Activated T-cell treated with anti-CD3 and anti-CD28 coated beads, Interleukin-2, amount 50 U/mL, for 24 hours (primary cell): ENCODE data around the gene DUSP7.
A peak's percentile ranks its signal among the peaks of the same experiment; 100 is the strongest.

ENCODE experiments used
- DNase-seq: peaks from one replicate; pipeline ENCODE4 v3.0.0-alpha.2; 2020
- H3K27ac Mint-ChIP-seq: 2 replicates; pipeline ENCODE4 v1.8.0; 2020; ENCODE audit warnings: mild to moderate bottlenecking, mixed read lengths
- H3K27me3 Mint-ChIP-seq: 2 replicates; pipeline ENCODE4 v1.8.0; 2020; ENCODE audit warnings: mixed read lengths
- H3K36me3 Mint-ChIP-seq: 2 replicates; pipeline ENCODE4 v1.8.0; 2020; ENCODE audit warnings: low read depth, mixed read lengths
- H3K4me1 Mint-ChIP-seq: 2 replicates; pipeline ENCODE4 v1.8.0; 2020; ENCODE audit warnings: low read depth, mixed read lengths
- H3K4me3 Mint-ChIP-seq: 2 replicates; pipeline ENCODE4 v1.8.0; 2020; ENCODE audit warnings: mild to moderate bottlenecking, moderate library complexity, mixed read lengths
- H3K9me3 Mint-ChIP-seq: 2 replicates; pipeline ENCODE4 v1.8.0; 2020; ENCODE audit warnings: mixed read lengths

DUSP7 gene

GRCh38 chr3:52065264-52065756 lies 8.9 kb upstream of the DUSP7 start:
- Mint-ChIP-seq H3K27me3 (no peaks in the 10 kb centered on the region), H3K27ac (no peak overlapping the region), H3K4me1 (no peaks in the 10 kb centered on the region), H3K9me3 (no peaks in the 10 kb centered on the region), H3K36me3 (no peaks in the 10 kb centered on the region), H3K4me3 (no peak overlapping the region)
- no peak for DNase-seq

- Mint-ChIP-seq H3K9me3 (no peaks in the 10 kb centered on the region), H3K4me3 (no peak overlapping the region), H3K27ac (no peak overlapping the region), H3K27me3 (no peaks in the 10 kb centered on the region), H3K36me3 (no peaks in the 10 kb centered on the region), H3K4me1 (no peaks in the 10 kb centered on the region)
- DNase-seq, result no peak
Observed at GRCh38 chr3:52064561-52064960, 8.2 kb upstream of the DUSP7 start.

- Mint-ChIP-seq H3K27ac (no peak overlapping the region), H3K4me1 (no peaks in the 10 kb centered on the region), H3K36me3 (no peaks in the 10 kb centered on the region), H3K9me3 (no peaks in the 10 kb centered on the region), H3K4me3 (no peak overlapping the region), H3K27me3 (no peaks in the 10 kb centered on the region)
- DNase-seq, result no peak
Observed at GRCh38 chr3:52063026-52063723, 6.8 kb upstream of the DUSP7 start.

- no peak for DNase-seq
- Mint-ChIP-seq H3K4me3 (no peak overlapping the region), H3K36me3 (no peaks in the 10 kb centered on the region), H3K9me3 (no peaks in the 10 kb centered on the region), H3K27ac (no peak overlapping the region), H3K4me1 (peaks cover 2% of the 10 kb centered on the region), H3K27me3 (no peaks in the 10 kb centered on the region)
Observed at GRCh38 chr3:52062505-52062904, 6.1 kb upstream of the DUSP7 start.

- Mint-ChIP-seq H3K36me3 (peaks cover 4% of the 10 kb centered on the region), H3K4me1 (peaks cover 9% of the 10 kb centered on the region), H3K4me3 (no peak overlapping the region), H3K9me3 (no peaks in the 10 kb centered on the region), H3K27ac (no peak overlapping the region), H3K27me3 (no peaks in the 10 kb centered on the region)
- DNase-seq, result no peak
Observed at GRCh38 chr3:52061121-52061910, 4.9 kb upstream of the DUSP7 start.

- no peak overlapping the region for H3K4me3 Mint-ChIP-seq
- H3K9me3 Mint-ChIP-seq, result no peaks in the 10 kb centered on the region
- DNase-seq, result no peak
- H3K27ac Mint-ChIP-seq, result no peak overlapping the region
- peaks cover 9% of the 10 kb centered on the region for H3K4me1 Mint-ChIP-seq
- no peaks in the 10 kb centered on the region for H3K27me3 Mint-ChIP-seq
- peaks cover 12% of the 10 kb centered on the region for H3K36me3 Mint-ChIP-seq
Observed at GRCh38 chr3:52059781-52060180, 3.4 kb upstream of the DUSP7 start.

- H3K36me3 Mint-ChIP-seq, result peaks cover 30% of the 10 kb centered on the region
- H3K9me3 Mint-ChIP-seq, result no peaks in the 10 kb centered on the region
- DNase-seq, result no peak
- H3K4me1 Mint-ChIP-seq, result peaks cover 27% of the 10 kb centered on the region
- peak overlapping the region; percentile 57 for H3K4me3 Mint-ChIP-seq
- no peaks in the 10 kb centered on the region for H3K27me3 Mint-ChIP-seq
- peak overlapping the region; percentile 68 for H3K27ac Mint-ChIP-seq
Observed at GRCh38 chr3:52057812-52058495, 1.6 kb upstream of the DUSP7 start.

- H3K36me3 Mint-ChIP-seq, result peaks cover 38% of the 10 kb centered on the region
- H3K4me1 Mint-ChIP-seq, result peaks cover 35% of the 10 kb centered on the region
- peak overlapping the region; percentile 88 for H3K4me3 Mint-ChIP-seq
- H3K9me3 Mint-ChIP-seq, result no peaks in the 10 kb centered on the region
- no peaks in the 10 kb centered on the region for H3K27me3 Mint-ChIP-seq
- DNase-seq, result peak; percentile 100
- peak overlapping the region; percentile 97 for H3K27ac Mint-ChIP-seq
Observed at GRCh38 chr3:52056968-52057811, 819 bp upstream of the DUSP7 start.

GRCh38 chr3:52055537-52056351 lies 627 bp downstream of the DUSP7 start:
- peaks cover 48% of the 10 kb centered on the region for H3K4me1 Mint-ChIP-seq
- H3K9me3 Mint-ChIP-seq, result no peaks in the 10 kb centered on the region
- peak overlapping the region; percentile 90 for H3K4me3 Mint-ChIP-seq
- H3K27ac Mint-ChIP-seq, result peak overlapping the region; percentile 88
- DNase-seq, result peak; percentile 76
- H3K36me3 Mint-ChIP-seq, result peaks cover 52% of the 10 kb centered on the region
- no peaks in the 10 kb centered on the region for H3K27me3 Mint-ChIP-seq

GRCh38 chr3:52054661-52055511 lies 1.5 kb downstream of the DUSP7 start:
- peaks cover 61% of the 10 kb centered on the region for H3K36me3 Mint-ChIP-seq
- H3K9me3 Mint-ChIP-seq, result no peaks in the 10 kb centered on the region
- peaks cover 54% of the 10 kb centered on the region for H3K4me1 Mint-ChIP-seq
- H3K27ac Mint-ChIP-seq, result peak overlapping the region; percentile 89
- H3K4me3 Mint-ChIP-seq, result peak overlapping the region; percentile 90
- peak; percentile 56 for DNase-seq
- H3K27me3 Mint-ChIP-seq, result no peaks in the 10 kb centered on the region

- H3K27me3 Mint-ChIP-seq, result no peaks in the 10 kb centered on the region
- H3K9me3 Mint-ChIP-seq, result no peaks in the 10 kb centered on the region
- H3K4me1 Mint-ChIP-seq, result peaks cover 61% of the 10 kb centered on the region
- H3K4me3 Mint-ChIP-seq, result peak overlapping the region; percentile 90
- peak overlapping the region; percentile 89 for H3K27ac Mint-ChIP-seq
- H3K36me3 Mint-ChIP-seq, result peaks cover 73% of the 10 kb centered on the region
- DNase-seq, result peak; percentile 64
Observed at GRCh38 chr3:52053307-52054304, 2.8 kb downstream of the DUSP7 start.

- Mint-ChIP-seq H3K36me3 (peaks cover 77% of the 10 kb centered on the region), H3K4me1 (peaks cover 61% of the 10 kb centered on the region), H3K9me3 (no peaks in the 10 kb centered on the region), H3K27me3 (no peaks in the 10 kb centered on the region), H3K27ac (peak overlapping the region; percentile 89), H3K4me3 (peak overlapping the region; percentile 90)
- DNase-seq, result peak; percentile 51
Observed at GRCh38 chr3:52052831-52053306, 3.5 kb downstream of the DUSP7 start.
